ENCODE measurements around the gene FBXW10B.
"Not testable (repeated sequence)": the region's sequence is repeated elsewhere in the genome, so short reads cannot be mapped to it uniquely, and the experiment has no call there.

Gene FBXW10B

GRCh38 chr17:15619331-15620058, at the start of gene FBXW10B:
FBXW10B (minus strand) TSS chr17:15619704; CDS start chr17:15619512, 192 bp downstream.
- not testable (repeated sequence) for DNase-seq (ENCODE audit: insufficient read length, low spot score); FAIRE-seq

- DNase-seq (ENCODE audit: insufficient read length, low spot score) (no peak), FAIRE-seq (no peak)
These were observed 44.2 kb upstream of the FBXW10B start for GRCh38 chr17:15663691-15664090.

- no peak for DNase-seq (ENCODE audit: insufficient read length, low spot score)
- no peak for FAIRE-seq
These were observed 43.7 kb upstream of the FBXW10B start for GRCh38 chr17:15663176-15663575.

GRCh38 chr17:15662681-15663080, 43.2 kb upstream of the FBXW10B start:
- FAIRE-seq: no peak
- DNase-seq (ENCODE audit: insufficient read length, low spot score): no peak

GRCh38 chr17:15660077-15660476, 40.6 kb upstream of the FBXW10B start:
- no peak for DNase-seq (ENCODE audit: insufficient read length, low spot score)

GRCh38 chr17:15659663-15660062, 40.2 kb upstream of the FBXW10B start:
- FAIRE-seq (no peak), DNase-seq (ENCODE audit: insufficient read length, low spot score) (no peak)

More at GRCh38 chr17:15660077-15660476, 40.6 kb upstream of the FBXW10B start:
- FAIRE-seq: no peak

- DNase-seq (ENCODE audit: insufficient read length, low spot score) (no peak), FAIRE-seq (no peak)
These were observed 39.7 kb upstream of the FBXW10B start for GRCh38 chr17:15659236-15659635.

- FAIRE-seq (no peak), DNase-seq (ENCODE audit: insufficient read length, low spot score) (no peak)
These were observed 38.8 kb upstream of the FBXW10B start for GRCh38 chr17:15658296-15658695.

- no peak for DNase-seq (ENCODE audit: insufficient read length, low spot score)
- FAIRE-seq: no peak
These were observed 38.4 kb upstream of the FBXW10B start for GRCh38 chr17:15657868-15658267.

- no peak for FAIRE-seq
- DNase-seq (ENCODE audit: insufficient read length, low spot score): no peak
These were observed 35.5 kb upstream of the FBXW10B start for GRCh38 chr17:15654886-15655561.

GRCh38 chr17:15654401-15654800, 34.9 kb upstream of the FBXW10B start:
- DNase-seq (ENCODE audit: insufficient read length, low spot score); FAIRE-seq: not testable (repeated sequence)

GRCh38 chr17:15652960-15653359, 33.5 kb upstream of the FBXW10B start:
- DNase-seq (ENCODE audit: insufficient read length, low spot score): no peak
- FAIRE-seq: no peak

- DNase-seq (ENCODE audit: insufficient read length, low spot score) (no peak), FAIRE-seq (no peak)
These were observed 32.1 kb upstream of the FBXW10B start for GRCh38 chr17:15651583-15652110.

- DNase-seq (ENCODE audit: insufficient read length, low spot score): no peak
- FAIRE-seq: no peak
These were observed 31.5 kb upstream of the FBXW10B start for GRCh38 chr17:15650741-15651582.

GRCh38 chr17:15649861-15650421, 30.4 kb upstream of the FBXW10B start:
- no peak for DNase-seq (ENCODE audit: insufficient read length, low spot score)

GRCh38 chr17:15648386-15648785, 28.9 kb upstream of the FBXW10B start:
- DNase-seq (ENCODE audit: insufficient read length, low spot score) (no peak), FAIRE-seq (no peak)

More at GRCh38 chr17:15649861-15650421, 30.4 kb upstream of the FBXW10B start:
- no peak for FAIRE-seq

GRCh38 chr17:15645942-15646312, 26.4 kb upstream of the FBXW10B start:
- DNase-seq (ENCODE audit: insufficient read length, low spot score): not testable (repeated sequence)

GRCh38 chr17:15645099-15645941, 25.8 kb upstream of the FBXW10B start:
- not testable (repeated sequence) for FAIRE-seq; DNase-seq (ENCODE audit: insufficient read length, low spot score)

More at GRCh38 chr17:15645942-15646312, 26.4 kb upstream of the FBXW10B start:
- not testable (repeated sequence) for FAIRE-seq

- DNase-seq (ENCODE audit: insufficient read length, low spot score); FAIRE-seq: not testable (repeated sequence)
These were observed 23.2 kb upstream of the FBXW10B start for GRCh38 chr17:15642505-15643251.
